B cell (primary cell): Measurements from ENCODE around the gene CERS6. TPM values are rescaled to one million over a fixed set of nuclear protein-coding genes. Genes with fewer than 3 reads are reported as not detected.

ENCODE experiments used
- ATAC-seq: fragments of 200-7000 bp; cut with Tn5 transposase; one replicate; pipeline ENCODE4 v1.10.0; 2021; ENCODE audit warnings: low read depth, mild to moderate bottlenecking, moderate number of reproducible peaks, moderate library complexity
- CTCF ChIA-PET: fragments of 350-600 bp; sonication (Branson Sonifier 250); formaldehyde crosslinking; loops from one replicate; lab custom pipeline; 2021; ENCODE audit warnings: antibody characterized with exemption, inconsistent platforms; lab: Charles Lee
- POLR2A ChIA-PET: fragments of 350-600 bp; sonication (Branson Sonifier 250); formaldehyde crosslinking; loops from one replicate; lab custom pipeline; 2021; ENCODE audit warnings: antibody characterized with exemption; lab: Charles Lee
- DNase-seq: peaks from one replicate; pipeline ENCODE4 v3.0.0; 2013
- H2AFZ ChIP-seq: 2 replicates; pipeline ENCODE4 v1.6.1; 2012; ENCODE audit warnings: mild to moderate bottlenecking, low read depth, low read length; ENCODE audit not compliant: insufficient read depth, poor library complexity, severe bottlenecking
- H3K27ac ChIP-seq, 2 donors: 1 replicate in 1 of 2; 2 replicates in 1 of 2; pipeline ENCODE4 v1.5.1; 2012 to 2013; ENCODE audit warnings: low read length in 2 of 2, mild to moderate bottlenecking in 2 of 2, moderate library complexity in 1 of 2
- H3K27me3 ChIP-seq, 4 experiments: fragments of 200-600 bp in 1 of 4; sonication (generic) in 1 of 4; replicated peaks in 1 of 4; 1 replicate in 2 of 4; 2 replicates in 2 of 4; pipeline versions ENCODE4 v1.6.1 to v1.7.0; 2013 to 2016; ENCODE audit warnings: low read length in 3 of 4, mild to moderate bottlenecking in 2 of 4, mixed read lengths in 1 of 4, moderate library complexity in 1 of 4; ENCODE audit not compliant: insufficient read depth in 4 of 4, control insufficient read depth in 3 of 4; ENCODE audit errors: control extremely low read depth in 1 of 4
- H3K36me3 ChIP-seq, 2 experiments: replicated peaks in 1 of 2; 1 replicate in 1 of 2; 2 replicates in 1 of 2; pipeline versions ENCODE4 v1.6.1 to v1.7.1; 2013; ENCODE audit warnings: low read length in 1 of 2; ENCODE audit not compliant: insufficient read depth in 2 of 2, control insufficient read depth in 1 of 2; ENCODE audit errors: control extremely low read depth in 1 of 2, extremely low read depth in 1 of 2
- H3K4me1 ChIP-seq, 2 donors: fragments of 200-600 bp in 1 of 2; sonication (generic) in 1 of 2; 1 replicate in 1 of 2; 2 replicates in 1 of 2; pipeline versions ENCODE4 v1.5.1 to v1.6.1; 2013 to 2017; ENCODE audit warnings: low read length in 2 of 2; ENCODE audit not compliant: control insufficient read depth in 2 of 2, insufficient read depth in 2 of 2
- H3K4me2 ChIP-seq: replicated peaks from 2 replicates; pipeline ENCODE3; 2012; ENCODE audit warnings: mild to moderate bottlenecking, low read depth, low read length; ENCODE audit not compliant: poor library complexity, severe bottlenecking
- H3K4me3 ChIP-seq, 5 experiments: fragments of 200-600 bp in 1 of 5; sonication (generic) in 1 of 5; 1 replicate in 3 of 5; 2 replicates in 2 of 5; pipeline versions ENCODE4 v1.5.1 to v1.7.0; 2011 to 2016; ENCODE audit warnings: low read length in 4 of 5, mild to moderate bottlenecking in 4 of 5, low read depth in 2 of 5, control low read depth in 1 of 5, moderate library complexity in 1 of 5; ENCODE audit not compliant: insufficient read depth in 1 of 5; ENCODE audit errors: control extremely low read depth in 1 of 5, extremely low read depth in 1 of 5
- H3K79me2 ChIP-seq: fragments of 200-600 bp; sonication (generic); one replicate; pipeline ENCODE4 v1.6.0; 2016; ENCODE audit warnings: low read length; ENCODE audit not compliant: control insufficient read depth, insufficient read depth
- H3K9ac ChIP-seq: fragments of 200-600 bp; sonication (generic); 2 replicates; pipeline ENCODE4 v1.6.1; 2017; ENCODE audit warnings: mild to moderate bottlenecking, low read length, moderate library complexity
- H3K9me3 ChIP-seq, 3 donors: one replicate each; pipeline versions ENCODE4 v1.6.1 to v1.7.1; 2013; ENCODE audit warnings: low read length in 2 of 3; ENCODE audit not compliant: control insufficient read depth in 2 of 3, insufficient read depth in 1 of 3; ENCODE audit errors: control extremely low read depth in 1 of 3
- H4K20me1 ChIP-seq: 2 replicates; pipeline ENCODE4 v1.6.0; 2012; ENCODE audit warnings: mild to moderate bottlenecking, low read length; ENCODE audit not compliant: insufficient read depth, control insufficient read depth, poor library complexity, severe bottlenecking
- H3K27ac Mint-ChIP-seq: one replicate; pipeline ENCODE4 v1.8.0; 2021; ENCODE audit warnings: mixed read lengths
- H3K27me3 Mint-ChIP-seq: one replicate; pipeline ENCODE4 v1.8.0; 2021; ENCODE audit warnings: mixed read lengths
- H3K4me1 Mint-ChIP-seq: one replicate; pipeline ENCODE4 v1.8.0; 2021; ENCODE audit warnings: mixed read lengths
- H3K4me3 Mint-ChIP-seq: one replicate; pipeline ENCODE4 v1.8.0; 2021; ENCODE audit warnings: mixed read lengths
- H3K9me3 Mint-ChIP-seq: one replicate; pipeline ENCODE4 v1.8.0; 2022; ENCODE audit warnings: mixed read lengths; ENCODE audit not compliant: insufficient read depth
- CTCF ChIP-seq: fragments of 200-600 bp; IDR thresholded peaks from one replicate; pipeline ENCODE4 v1.8.0; 2022; ENCODE audit warnings: antibody characterized with exemption, mild to moderate bottlenecking
- EZH2 ChIP-seq: IDR thresholded peaks from 2 replicates; pipeline ENCODE4 v1.6.1; 2012; ENCODE audit warnings: borderline replicate concordance, low read depth, mild to moderate bottlenecking, moderate library complexity, low read length; ENCODE audit not compliant: insufficient read depth, poor library complexity, severe bottlenecking
- WGBS: methylation state at CpG from one replicate; pipeline ENCODE4 v1.1.5; 2013; ENCODE audit warnings: missing lambda C conversion rate; ENCODE audit not compliant: insufficient coverage; 5-methylcytosine and 5-hydroxymethylcytosine counted together
- intact Hi-C: fragments of 100-400 bp; cut with micrococcal nuclease; formaldehyde crosslinking; loops from one replicate; pipeline ENCODE4 v1.10.0; 2022
- polyA plus RNA-seq: library from polyadenylated mRNA; depleted of rRNA; stranded (reverse); fragments of >200 nt; gene quantifications from 2 replicates; pipeline ENCODE4 v1.2.3, GENCODE V29; 2012
- total RNA-seq, 2 donors: library from RNA; stranded (reverse); fragments of 120-200 nt in 1 of 2; gene quantifications; 1 replicate in 1 of 2; 2 replicates in 1 of 2; pipeline versions ENCODE4 v1.2.3 to v1.2.4, GENCODE V29; 2013 to 2022

Gene CERS6
- total and polyA plus RNA-seq, 2 donors (not counting 1 experiment from before 2014, with no cell fraction given) = 2.2 to 5.5 TPM

- Mint-ChIP-seq H3K4me3 (no peak overlapping the region), H3K4me1 (peaks cover 37% of the 10 kb centered on the region), H3K9me3 (no peaks in the 10 kb centered on the region), H3K27ac (peak overlapping the region; percentile 4), H3K27me3 (no peaks in the 10 kb centered on the region)
- no peak for DNase-seq
- Histone ChIP-seq H4K20me1 (no peaks in the 10 kb centered on the region), H3K4me3 (no peak overlapping the region), H3K9ac (no peak overlapping the region), H3K9me3 (no peaks in the 10 kb centered on the region), H3K79me2 (peaks cover 3% of the 10 kb centered on the region), H3K36me3 (no peaks in the 10 kb centered on the region), H3K27me3 (no peaks in the 10 kb centered on the region), H3K4me1 (peaks cover 16 to 24% of the 10 kb centered on the region in 2 donors), H2AFZ (no peak overlapping the region), H3K4me2 (peak overlapping the region; percentile 16), H3K27ac (no peak overlapping the region)
- intact Hi-C loops = no loop called here
- WGBS = no CpG with 5 or more reads among the region's 3 CpGs
- ChIA-PET POLR2A (no interaction called here), CTCF (interaction anchor here (2.1 kb wide), 1 partner anchor 88 kb away, joined by 4 read pairs; no protein-coding TSS in a partner anchor)
- ATAC-seq = no peak
- TF ChIP-seq EZH2 = no peak
- TF ChIP-seq CTCF = no peak
Measured at GRCh38 chr2:168624028-168624427, 168.0 kb downstream of the CERS6 start.

GRCh38 chr2:168626096-168626495 lies 170.0 kb downstream of the CERS6 start:
- Mint-ChIP-seq H3K27ac (peak overlapping the region; percentile 73), H3K27me3 (no peaks in the 10 kb centered on the region), H3K4me1 (peaks cover 35% of the 10 kb centered on the region), H3K4me3 (peak overlapping the region; percentile 46), H3K9me3 (no peaks in the 10 kb centered on the region)
- intact Hi-C loops = loop anchor here (5.0 kb wide), 1 partner anchor 34 kb away; no protein-coding TSS in a partner anchor
- peak; percentile 35 for DNase-seq
- Histone ChIP-seq H3K4me3 (no peak overlapping the region), H3K9ac (peak overlapping the region; percentile 1), H3K36me3 (no peaks in the 10 kb centered on the region), H4K20me1 (no peaks in the 10 kb centered on the region), H2AFZ (peak overlapping the region; percentile 47), H3K4me2 (peak overlapping the region; percentile 39), H3K79me2 (peaks cover 3% of the 10 kb centered on the region), H3K27ac (peak overlapping the region in 1 of 2 donors; percentile 2), H3K27me3 (no peaks in the 10 kb centered on the region), H3K9me3 (no peaks in the 10 kb centered on the region), H3K4me1 (peaks cover 16 to 24% of the 10 kb centered on the region in 2 donors)
- TF ChIP-seq EZH2 (no peak), CTCF (no peak)
- 4% methylated on average over 4 of the region's 4 CpGs for WGBS
- ChIA-PET POLR2A (no interaction called here), CTCF (interaction anchor here (0.9 kb wide), 1 partner anchor 280 kb away, joined by 4 read pairs; no protein-coding TSS in a partner anchor)
- ATAC-seq = peak; percentile 31
